NB4 (cell line): Measurements from ENCODE around the gene TLX2.

Experiments used
- DNase-seq: peaks from one replicate; pipeline ENCODE4 v3.0.0; 2010; ENCODE audit warnings: low read depth
- H3K4me3 ChIP-seq: one replicate; pipeline ENCODE4 v1.5.1; 2011; ENCODE audit warnings: mild to moderate bottlenecking, low read depth, low read length, moderate library complexity
- CTCF ChIP-seq: IDR thresholded peaks from one replicate; pipeline ENCODE4 v1.5.1; 2012; ENCODE audit warnings: low read depth, low read length
- MAX ChIP-seq: IDR thresholded peaks from 2 replicates; pipeline ENCODE4 v1.6.1; 2011; ENCODE audit warnings: low read depth, low read length
- MYC ChIP-seq: IDR thresholded peaks from 2 replicates; pipeline ENCODE4 v1.6.1; 2011; ENCODE audit warnings: low read depth, low read length
- POLR2A ChIP-seq: IDR thresholded peaks from 2 replicates; pipeline ENCODE4 v1.6.1; 2011; ENCODE audit warnings: mild to moderate bottlenecking; ENCODE audit not compliant: insufficient read length; ENCODE audit errors: extremely low read depth

TLX2 gene

GRCh38 chr2:74530239-74531187, 16.3 kb downstream of the TLX2 start:
- peak overlapping the region; percentile 99 for H3K4me3 ChIP-seq
- peak; percentile 25; the same call in 1 of the 2 replicates for TF ChIP-seq MYC
- TF ChIP-seq POLR2A: no peak
- TF ChIP-seq MAX: peak; percentile 33; the same call in 1 of the 2 replicates
- peak; percentile 70 for DNase-seq

GRCh38 chr2:74531666-74532065, 17.4 kb downstream of the TLX2 start:
- no peak for DNase-seq
- H3K4me3 ChIP-seq: no peak overlapping the region
- TF ChIP-seq MAX: no peak
- TF ChIP-seq POLR2A: no peak
- no peak for TF ChIP-seq MYC
- TF ChIP-seq CTCF: no peak

GRCh38 chr2:74532222-74532621, 18.0 kb downstream of the TLX2 start:
- H3K4me3 ChIP-seq: no peak overlapping the region
- peak; percentile 68 for DNase-seq
- TF ChIP-seq MAX: no peak
- TF ChIP-seq CTCF: peak; percentile 11

- DNase-seq: no peak
- no peak overlapping the region for H3K4me3 ChIP-seq
- no peak for TF ChIP-seq POLR2A
- TF ChIP-seq MAX: no peak
- no peak for TF ChIP-seq MYC
- TF ChIP-seq CTCF: no peak
Measured at GRCh38 chr2:74533464-74533863, 19.2 kb downstream of the TLX2 start.

GRCh38 chr2:74534411-74534810, 20.2 kb downstream of the TLX2 start:
- no peak for DNase-seq
- TF ChIP-seq MYC (no peak), CTCF (no peak), MAX (no peak), POLR2A (no peak)

GRCh38 chr2:74535440-74535965, 21.3 kb downstream of the TLX2 start:
- no peak for TF ChIP-seq CTCF
- TF ChIP-seq MAX: no peak
- no peak for TF ChIP-seq MYC
- TF ChIP-seq POLR2A: no peak
- no peak overlapping the region for H3K4me3 ChIP-seq
- DNase-seq: no peak

More at GRCh38 chr2:74534411-74534810, 20.2 kb downstream of the TLX2 start:
- H3K4me3 ChIP-seq: no peak overlapping the region
